ENCODE measurements around the gene PMEL. TPM values are rescaled to one million over a fixed set of nuclear protein-coding genes. Genes with fewer than 3 reads are reported as not detected.

The PMEL gene
- total and polyA plus RNA-seq, 9 of the 15 experiments (the other 6 are each of a cell fraction or from before 2014, with no cell fraction given): 0.36 to 2.0 (median 0.98) TPM

DNA sequence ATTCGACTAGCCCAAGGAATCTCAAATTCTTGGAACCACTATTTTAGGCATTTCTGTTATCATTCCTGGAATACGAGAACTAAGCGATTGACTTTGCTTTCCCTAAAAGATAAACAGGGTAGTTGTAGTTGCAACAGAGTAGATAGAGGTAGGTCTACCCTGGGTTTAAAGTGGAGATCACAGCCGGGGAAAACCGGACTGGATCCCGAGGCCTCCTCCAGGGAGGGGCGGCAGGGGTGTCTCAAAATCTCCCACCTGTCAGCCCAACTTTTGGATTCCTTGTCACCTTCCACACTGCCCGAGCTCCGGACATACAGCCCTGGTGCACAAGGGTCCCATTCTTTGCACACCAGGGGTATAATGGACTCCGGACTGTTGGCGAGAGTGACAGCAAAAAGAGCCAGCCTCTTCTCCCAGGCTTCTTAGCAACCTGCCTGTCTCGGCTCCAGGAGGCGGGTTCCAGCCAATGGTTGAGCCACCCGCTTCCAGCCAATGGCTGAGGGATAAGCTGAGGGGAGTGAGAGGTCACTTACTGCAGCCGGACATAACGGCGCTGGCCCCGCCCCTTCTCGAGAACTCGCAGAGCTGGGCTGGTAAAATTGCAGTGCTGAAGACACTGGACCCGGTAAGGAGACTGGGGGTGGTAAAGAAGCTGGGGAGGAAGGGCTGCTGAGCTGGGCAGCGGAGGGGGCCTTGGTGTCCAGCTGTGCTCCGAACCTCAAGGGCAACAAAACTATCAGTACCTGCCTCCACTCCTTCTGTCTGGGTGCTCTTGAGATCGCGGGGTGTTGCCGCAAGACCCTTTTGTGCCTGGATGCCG, 31.1 kb upstream of the PMEL start, which contains the start of gene SUOX (continued):
- no peak for TF ChIP-seq ZNF407 (IDR thresholded peaks at IDR 0.05; ENCODE audit: low read depth)
- TF ChIP-seq ZNF263 (CRISPR knock-in tag; IDR thresholded peaks at IDR 0.05; ENCODE audit: borderline replicate concordance): no peak
- no peak; the same call in 1 of the 2 replicates for TF ChIP-seq ZBTB9 (CRISPR knock-in tag; IDR thresholded peaks at IDR 0.05)
- no peak for TF ChIP-seq STAT5B (CRISPR knock-in tag; IDR thresholded peaks at IDR 0.05)
- no peak for TF ChIP-seq CCNT2 (IDR thresholded peaks at IDR 0.05; ENCODE audit: borderline replicate concordance, extremely low read depth, insufficient read length, low read depth, low read length)
- peak; percentile 75 for TF ChIP-seq RBFOX2 (IDR thresholded peaks at IDR 0.05; ENCODE audit: low read depth, low read length)
- TF ChIP-seq ZNF830 (CRISPR knock-in tag; IDR thresholded peaks at IDR 0.05): no peak
- 0 out of 2 replicates have a peak, but pooled peaks have one; percentile 31 for TF ChIP-seq HCFC1 (IDR thresholded peaks at IDR 0.05; ENCODE audit: low read depth, low read length)
- 0 out of 2 replicates have a peak, but pooled peaks have one; percentile 15 for TF ChIP-seq OTX1 (CRISPR knock-in tag; IDR thresholded peaks at IDR 0.05)
- TF ChIP-seq SIN3A (IDR thresholded peaks at IDR 0.05; ENCODE audit: borderline replicate concordance in 2 of 2, control insufficient read depth in 1 of 2, low read depth in 2 of 2, low read length in 2 of 2): peak in 1 of 2 experiments; percentile 70; a peak in 1 of 4 replicates
- TF ChIP-seq ZNF175 (CRISPR knock-in tag; IDR thresholded peaks at IDR 0.05; ENCODE audit: low read depth): no peak
- no peak for TF ChIP-seq WHSC1 (IDR thresholded peaks at IDR 0.05; ENCODE audit: low read length)
- TF ChIP-seq GATAD2A (IDR thresholded peaks at IDR 0.05): no peak
- TF ChIP-seq ZNF449 (CRISPR knock-in tag; IDR thresholded peaks at IDR 0.05): no peak
- no peak for TF ChIP-seq ZNF24 (IDR thresholded peaks at IDR 0.05)
- 0 out of 2 replicates have a peak, but pooled peaks have one; percentile 39 for TF ChIP-seq ZBTB7A (IDR thresholded peaks at IDR 0.05; ENCODE audit: borderline replicate concordance, control insufficient read depth, low read depth, low read length)
- no peak for TF ChIP-seq MCM3 (IDR thresholded peaks at IDR 0.05)
